GDM1 (cell line): ENCODE measurements around the gene ARHGEF25.
"Not testable (repeated sequence)": the region's sequence is repeated elsewhere in the genome, so short reads cannot be mapped to it uniquely, and the experiment has no call there.

Experiments used
- DNase-seq: peaks from one replicate; lab custom pipeline; 2025; lab: John Stamatoyannopoulos, UW

ARHGEF25 gene

GRCh38 chr12:57609101-57609780, 2.0 kb upstream of the ARHGEF25 start:
- DNase-seq, result no peak

- DNase-seq, result no peak
Observed at GRCh38 chr12:57609781-57610553, 1.3 kb upstream of the ARHGEF25 start.

- DNase-seq, result no peak
Observed at GRCh38 chr12:57610554-57611107, 604 bp upstream of the ARHGEF25 start.

- DNase-seq, result no peak
Observed at GRCh38 chr12:57611827-57612710, 834 bp downstream of the ARHGEF25 start.

GRCh38 chr12:57612711-57613426, 1.6 kb downstream of the ARHGEF25 start:
- DNase-seq, result no peak

- no peak for DNase-seq
Observed at GRCh38 chr12:57613427-57614109, 2.3 kb downstream of the ARHGEF25 start.

- DNase-seq, result no peak
Observed at GRCh38 chr12:57614178-57614947, 3.1 kb downstream of the ARHGEF25 start.

- DNase-seq, result no peak
Observed at GRCh38 chr12:57614948-57615500, 3.8 kb downstream of the ARHGEF25 start.

- no peak for DNase-seq
Observed at GRCh38 chr12:57615637-57616036, 4.4 kb downstream of the ARHGEF25 start.

- DNase-seq, result no peak
Observed at GRCh38 chr12:57616383-57617101, 5.3 kb downstream of the ARHGEF25 start.

- no peak for DNase-seq
Observed at GRCh38 chr12:57617942-57618341, 6.7 kb downstream of the ARHGEF25 start.

GRCh38 chr12:57618431-57618830, 7.2 kb downstream of the ARHGEF25 start:
- DNase-seq, result not testable (repeated sequence)

GRCh38 chr12:57618966-57619433, 7.8 kb downstream of the ARHGEF25 start:
- DNase-seq, result no peak

- no peak for DNase-seq
Observed at GRCh38 chr12:57619434-57620244, 8.4 kb downstream of the ARHGEF25 start.

GRCh38 chr12:57620245-57620935, 9.2 kb downstream of the ARHGEF25 start:
- no peak for DNase-seq

GRCh38 chr12:57620936-57621496, 9.8 kb downstream of the ARHGEF25 start:
- DNase-seq, result no peak
